B cell (primary cell): ENCODE results near the gene STPG1. TPM values are rescaled to one million over a fixed set of nuclear protein-coding genes. Genes with fewer than 3 reads are reported as not detected.

Source experiments
- ATAC-seq: fragments of 200-7000 bp; cut with Tn5 transposase; one replicate; pipeline ENCODE4 v1.10.0; 2021; ENCODE audit warnings: low read depth, mild to moderate bottlenecking, moderate number of reproducible peaks, moderate library complexity
- CTCF ChIA-PET: fragments of 350-600 bp; sonication (Branson Sonifier 250); formaldehyde crosslinking; loops from one replicate; lab custom pipeline; 2021; ENCODE audit warnings: antibody characterized with exemption, inconsistent platforms; lab: Charles Lee
- POLR2A ChIA-PET: fragments of 350-600 bp; sonication (Branson Sonifier 250); formaldehyde crosslinking; loops from one replicate; lab custom pipeline; 2021; ENCODE audit warnings: antibody characterized with exemption; lab: Charles Lee
- DNase-seq: peaks from one replicate; pipeline ENCODE4 v3.0.0; 2013
- H2AFZ ChIP-seq: 2 replicates; pipeline ENCODE4 v1.6.1; 2012; ENCODE audit warnings: mild to moderate bottlenecking, low read depth, low read length; ENCODE audit not compliant: insufficient read depth, poor library complexity, severe bottlenecking
- H3K27ac ChIP-seq, 2 donors: 1 replicate in 1 of 2; 2 replicates in 1 of 2; pipeline ENCODE4 v1.5.1; 2012 to 2013; ENCODE audit warnings: low read length in 2 of 2, mild to moderate bottlenecking in 2 of 2, moderate library complexity in 1 of 2
- H3K27me3 ChIP-seq, 4 experiments: fragments of 200-600 bp in 1 of 4; sonication (generic) in 1 of 4; replicated peaks in 1 of 4; 1 replicate in 2 of 4; 2 replicates in 2 of 4; pipeline versions ENCODE4 v1.6.1 to v1.7.0; 2013 to 2016; ENCODE audit warnings: low read length in 3 of 4, mild to moderate bottlenecking in 2 of 4, mixed read lengths in 1 of 4, moderate library complexity in 1 of 4; ENCODE audit not compliant: insufficient read depth in 4 of 4, control insufficient read depth in 3 of 4; ENCODE audit errors: control extremely low read depth in 1 of 4
- H3K36me3 ChIP-seq, 2 experiments: replicated peaks in 1 of 2; 1 replicate in 1 of 2; 2 replicates in 1 of 2; pipeline versions ENCODE4 v1.6.1 to v1.7.1; 2013; ENCODE audit warnings: low read length in 1 of 2; ENCODE audit not compliant: insufficient read depth in 2 of 2, control insufficient read depth in 1 of 2; ENCODE audit errors: control extremely low read depth in 1 of 2, extremely low read depth in 1 of 2
- H3K4me1 ChIP-seq, 2 donors: fragments of 200-600 bp in 1 of 2; sonication (generic) in 1 of 2; 1 replicate in 1 of 2; 2 replicates in 1 of 2; pipeline versions ENCODE4 v1.5.1 to v1.6.1; 2013 to 2017; ENCODE audit warnings: low read length in 2 of 2; ENCODE audit not compliant: control insufficient read depth in 2 of 2, insufficient read depth in 2 of 2
- H3K4me2 ChIP-seq: replicated peaks from 2 replicates; pipeline ENCODE3; 2012; ENCODE audit warnings: mild to moderate bottlenecking, low read depth, low read length; ENCODE audit not compliant: poor library complexity, severe bottlenecking
- H3K4me3 ChIP-seq, 5 experiments: fragments of 200-600 bp in 1 of 5; sonication (generic) in 1 of 5; 1 replicate in 3 of 5; 2 replicates in 2 of 5; pipeline versions ENCODE4 v1.5.1 to v1.7.0; 2011 to 2016; ENCODE audit warnings: low read length in 4 of 5, mild to moderate bottlenecking in 4 of 5, low read depth in 2 of 5, control low read depth in 1 of 5, moderate library complexity in 1 of 5; ENCODE audit not compliant: insufficient read depth in 1 of 5; ENCODE audit errors: control extremely low read depth in 1 of 5, extremely low read depth in 1 of 5
- H3K79me2 ChIP-seq: fragments of 200-600 bp; sonication (generic); one replicate; pipeline ENCODE4 v1.6.0; 2016; ENCODE audit warnings: low read length; ENCODE audit not compliant: control insufficient read depth, insufficient read depth
- H3K9ac ChIP-seq: fragments of 200-600 bp; sonication (generic); 2 replicates; pipeline ENCODE4 v1.6.1; 2017; ENCODE audit warnings: mild to moderate bottlenecking, low read length, moderate library complexity
- H3K9me3 ChIP-seq, 3 donors: one replicate each; pipeline versions ENCODE4 v1.6.1 to v1.7.1; 2013; ENCODE audit warnings: low read length in 2 of 3; ENCODE audit not compliant: control insufficient read depth in 2 of 3, insufficient read depth in 1 of 3; ENCODE audit errors: control extremely low read depth in 1 of 3
- H4K20me1 ChIP-seq: 2 replicates; pipeline ENCODE4 v1.6.0; 2012; ENCODE audit warnings: mild to moderate bottlenecking, low read length; ENCODE audit not compliant: insufficient read depth, control insufficient read depth, poor library complexity, severe bottlenecking
- H3K27ac Mint-ChIP-seq: one replicate; pipeline ENCODE4 v1.8.0; 2021; ENCODE audit warnings: mixed read lengths
- H3K27me3 Mint-ChIP-seq: one replicate; pipeline ENCODE4 v1.8.0; 2021; ENCODE audit warnings: mixed read lengths
- H3K4me1 Mint-ChIP-seq: one replicate; pipeline ENCODE4 v1.8.0; 2021; ENCODE audit warnings: mixed read lengths
- H3K4me3 Mint-ChIP-seq: one replicate; pipeline ENCODE4 v1.8.0; 2021; ENCODE audit warnings: mixed read lengths
- H3K9me3 Mint-ChIP-seq: one replicate; pipeline ENCODE4 v1.8.0; 2022; ENCODE audit warnings: mixed read lengths; ENCODE audit not compliant: insufficient read depth
- CTCF ChIP-seq: fragments of 200-600 bp; IDR thresholded peaks from one replicate; pipeline ENCODE4 v1.8.0; 2022; ENCODE audit warnings: antibody characterized with exemption, mild to moderate bottlenecking
- EZH2 ChIP-seq: IDR thresholded peaks from 2 replicates; pipeline ENCODE4 v1.6.1; 2012; ENCODE audit warnings: borderline replicate concordance, low read depth, mild to moderate bottlenecking, moderate library complexity, low read length; ENCODE audit not compliant: insufficient read depth, poor library complexity, severe bottlenecking
- WGBS: methylation state at CpG from one replicate; pipeline ENCODE4 v1.1.5; 2013; ENCODE audit warnings: missing lambda C conversion rate; ENCODE audit not compliant: insufficient coverage; 5-methylcytosine and 5-hydroxymethylcytosine counted together
- intact Hi-C: fragments of 100-400 bp; cut with micrococcal nuclease; formaldehyde crosslinking; loops from one replicate; pipeline ENCODE4 v1.10.0; 2022
- polyA plus RNA-seq: library from polyadenylated mRNA; depleted of rRNA; stranded (reverse); fragments of >200 nt; gene quantifications from 2 replicates; pipeline ENCODE4 v1.2.3, GENCODE V29; 2012
- total RNA-seq, 2 donors: library from RNA; stranded (reverse); fragments of 120-200 nt in 1 of 2; gene quantifications; 1 replicate in 1 of 2; 2 replicates in 1 of 2; pipeline versions ENCODE4 v1.2.3 to v1.2.4, GENCODE V29; 2013 to 2022

The STPG1 gene
- total and polyA plus RNA-seq, 2 donors (not counting 1 experiment from before 2014, with no cell fraction given), result 4.6 to 6.1 TPM

- Mint-ChIP-seq H3K9me3 (no peaks in the 10 kb centered on the region), H3K4me3 (no peak overlapping the region)
- DNase-seq, result no peak
Observed at GRCh38 chr1:24382165-24382577, 31.4 kb downstream of the STPG1 start.

GRCh38 chr1:24381256-24381655 lies 32.3 kb downstream of the STPG1 start:
- Histone ChIP-seq H3K36me3 (peaks cover 3 to 10% of the 10 kb centered on the region in 2 experiments), H3K4me2 (no peak overlapping the region), H3K4me1 (peaks cover 12 to 26% of the 10 kb centered on the region in 2 donors), H3K9me3 (no peaks in the 10 kb centered on the region), H3K27me3 (no peaks in the 10 kb centered on the region), H3K79me2 (no peaks in the 10 kb centered on the region), H4K20me1 (no peaks in the 10 kb centered on the region), H2AFZ (no peak overlapping the region), H3K27ac (no peak overlapping the region), H3K4me3 (no peak overlapping the region), H3K9ac (no peak overlapping the region)
- POLR2A ChIA-PET, result no interaction called here
- intact Hi-C loops, result no loop called here
- CTCF ChIA-PET, result interaction anchor here (1.3 to 5.8 kb wide), 3 partner anchors 11 to 183 kb away, joined by 4 to 31 read pairs (median 5); no protein-coding TSS in a partner anchor
- H3K27me3 Mint-ChIP-seq, result no peaks in the 10 kb centered on the region
- ATAC-seq (no peak), DNase-seq (no peak)
- H3K4me3 Mint-ChIP-seq, result no peak overlapping the region
- 100% methylated on average over 1 of the region's 2 CpGs for WGBS
- TF ChIP-seq CTCF (no peak), EZH2 (no peak)
- H3K9me3 Mint-ChIP-seq, result no peaks in the 10 kb centered on the region
- peaks cover 24% of the 10 kb centered on the region for H3K4me1 Mint-ChIP-seq
- H3K27ac Mint-ChIP-seq, result no peak overlapping the region

More at GRCh38 chr1:24382165-24382577, 31.4 kb downstream of the STPG1 start:
- TF ChIP-seq CTCF (no peak), EZH2 (no peak)
- intact Hi-C loops, result no loop called here
- Histone ChIP-seq H4K20me1 (no peaks in the 10 kb centered on the region), H3K4me3 (no peak overlapping the region), H3K9me3 (no peaks in the 10 kb centered on the region), H3K27ac (no peak overlapping the region), H3K36me3 (peaks cover 3 to 10% of the 10 kb centered on the region in 2 experiments), H3K27me3 (no peaks in the 10 kb centered on the region), H3K4me2 (no peak overlapping the region), H3K79me2 (no peaks in the 10 kb centered on the region), H3K9ac (no peak overlapping the region), H2AFZ (no peak overlapping the region), H3K4me1 (peaks cover 12 to 29% of the 10 kb centered on the region in 2 donors)
- CTCF ChIA-PET, result interaction anchor here (0.7 to 8.0 kb wide), 4 partner anchors 9 to 232 kb away, joined by 3 to 98 read pairs (median 17); no protein-coding TSS in a partner anchor
- POLR2A ChIA-PET, result interaction anchor here (1.3 kb wide), 1 partner anchor 8 kb away, joined by 4 read pairs; no protein-coding TSS in a partner anchor
- peaks cover 28% of the 10 kb centered on the region for H3K4me1 Mint-ChIP-seq
- 94% methylated on average over 6 of the region's 8 CpGs for WGBS
- no peaks in the 10 kb centered on the region for H3K27me3 Mint-ChIP-seq
- H3K27ac Mint-ChIP-seq, result no peak overlapping the region
- no peak for ATAC-seq
